DMS153 (cell line): ENCODE data around the gene COG5.
"Not testable (repeated sequence)": the region's sequence is repeated elsewhere in the genome, so short reads cannot be mapped to it uniquely, and the experiment has no call there.

Experiments used
- DNase-seq: peaks from one replicate; lab custom pipeline; 2025; lab: John Stamatoyannopoulos, UW

The COG5 gene

DNA sequence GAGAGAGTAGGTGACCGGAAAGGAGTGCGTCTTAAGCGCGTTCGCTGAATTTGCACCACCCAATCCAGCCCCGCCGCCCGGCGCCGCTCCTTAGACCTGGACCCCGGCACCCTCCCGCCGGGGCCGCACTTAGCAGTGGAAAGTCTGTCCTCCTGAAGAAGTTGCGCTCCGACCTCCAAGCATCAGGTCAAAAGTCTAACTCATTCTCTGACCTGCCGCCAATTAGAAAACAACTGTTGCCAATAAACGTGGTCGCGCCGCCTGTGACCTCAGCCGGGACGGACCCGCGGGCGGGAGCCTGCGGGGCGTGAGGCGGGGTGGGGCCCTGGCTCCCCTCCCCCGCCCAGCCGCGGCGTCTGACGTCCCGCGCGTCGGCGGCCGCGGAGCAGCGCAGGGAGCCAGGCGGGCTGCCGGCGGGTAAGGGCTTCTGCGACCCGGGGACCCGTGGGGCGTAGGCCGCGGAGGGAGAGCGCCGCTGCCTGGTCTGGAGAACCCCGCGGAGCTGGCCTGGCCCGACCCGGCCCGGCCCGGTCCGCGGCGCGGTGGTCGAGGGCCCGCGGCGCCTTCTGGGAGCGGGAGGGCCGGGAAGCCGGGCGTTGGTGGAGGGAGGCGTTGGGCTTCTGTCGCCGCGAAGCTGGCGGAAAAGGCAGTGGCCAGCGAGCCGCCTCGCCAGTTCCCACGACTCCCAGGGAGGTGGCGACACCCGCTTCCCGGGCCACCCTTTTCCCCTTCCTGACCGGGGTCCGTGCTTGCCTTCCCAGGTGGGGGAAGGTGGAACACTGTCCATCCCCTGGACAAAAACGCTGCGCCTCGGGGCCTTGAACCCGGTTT, 16.4 kb upstream of the COG5 start, which contains the start of gene BCAP29:
Gene BCAP29 (plus strand): TSS at position 362 of the 831 bp plus-strand sequence. CDS start 527 bp downstream, outside the sequence.
- peak; percentile 38 for DNase-seq

DNA sequence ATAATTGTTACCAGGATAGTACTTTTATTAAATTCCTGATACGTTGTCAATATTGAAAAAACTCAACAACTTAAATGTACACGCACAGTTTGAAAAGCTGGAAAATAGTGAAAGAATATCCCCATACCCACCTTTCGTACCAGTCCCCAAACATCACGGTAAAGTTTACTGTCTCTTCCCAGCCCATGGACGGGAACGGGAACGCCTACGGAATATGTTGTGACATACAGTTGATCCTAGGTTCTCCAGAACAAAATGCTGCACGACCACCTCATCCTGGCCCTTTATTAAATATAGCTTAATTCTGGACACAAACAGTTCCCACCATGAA, 15.8 kb upstream of the COG5 start:
- DNase-seq, result no peak

- DNase-seq, result no peak
Measured at GRCh38 chr7:107573537-107573936, 9.8 kb upstream of the COG5 start.

- no peak for DNase-seq
Measured at GRCh38 chr7:107570298-107570697, 6.6 kb upstream of the COG5 start.

DNA sequence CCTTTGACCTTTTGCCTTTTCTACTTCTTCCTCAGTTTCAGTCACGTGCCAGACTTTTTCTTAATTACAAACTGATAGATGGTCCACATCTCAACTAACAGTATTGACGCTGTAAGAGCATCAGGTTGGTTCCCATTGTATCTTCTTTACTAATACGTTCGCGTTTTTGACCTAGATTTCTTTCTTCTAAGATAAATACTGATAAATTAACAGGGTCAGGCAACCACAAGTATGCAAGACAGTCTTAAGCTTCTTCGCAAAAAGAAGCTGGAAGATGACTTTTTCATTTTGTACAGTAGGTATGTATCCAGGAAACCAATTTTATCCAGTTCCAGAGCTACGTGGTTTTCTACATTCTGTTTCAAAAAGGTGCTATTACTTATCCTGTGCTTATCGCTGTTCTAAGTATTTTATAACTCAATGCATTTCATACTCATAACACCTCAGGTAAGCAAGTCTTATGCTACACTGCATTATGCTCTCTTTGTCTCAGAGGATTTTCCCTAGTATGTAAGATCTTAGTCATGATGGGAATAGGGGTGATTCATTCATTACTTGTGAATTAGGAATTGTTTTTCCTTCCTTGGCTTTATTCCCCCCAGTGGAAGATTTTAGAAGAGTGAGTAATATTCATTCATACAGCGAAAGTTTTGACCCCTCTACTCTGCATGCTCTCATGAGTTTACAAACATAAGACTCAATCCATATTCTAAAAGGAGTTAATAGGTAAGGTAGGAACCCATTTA, 1.0 kb upstream of the COG5 start:
- no peak for DNase-seq

GRCh38 chr7:107563081-107563774, 492 bp downstream of the COG5 start:
- no peak for DNase-seq

DNA sequence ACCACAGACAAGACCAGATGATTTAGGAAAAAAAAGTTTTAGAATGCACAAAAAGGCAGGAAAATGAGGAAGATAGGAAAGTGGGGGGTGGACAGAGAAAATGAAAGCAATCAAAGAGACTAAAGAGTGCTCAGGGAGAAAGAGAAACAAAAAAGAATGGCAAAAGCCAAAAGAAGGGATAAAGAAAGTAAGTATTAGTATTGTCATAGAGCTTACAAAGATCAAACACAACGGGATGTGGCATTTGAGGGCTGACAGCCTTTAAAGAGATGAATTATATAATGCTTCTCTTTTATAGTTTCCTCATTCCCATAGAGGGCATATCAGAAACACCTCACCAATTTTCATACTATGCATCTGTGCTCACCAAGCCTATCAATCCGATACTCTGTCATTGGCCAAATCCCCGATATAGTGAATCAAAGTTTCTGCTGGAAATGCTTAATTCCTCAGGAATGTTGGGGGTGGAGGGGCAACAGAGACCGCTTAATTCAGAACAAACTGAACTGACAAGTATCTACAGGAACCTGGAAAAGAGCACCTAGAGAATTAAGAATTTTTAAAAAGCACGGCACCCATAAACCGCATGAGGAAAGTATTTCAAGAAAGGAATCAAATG, 2.7 kb downstream of the COG5 start:
- DNase-seq, result no peak

GRCh38 chr7:107559864-107560263, 3.9 kb downstream of the COG5 start:
- DNase-seq, result no peak

DNA sequence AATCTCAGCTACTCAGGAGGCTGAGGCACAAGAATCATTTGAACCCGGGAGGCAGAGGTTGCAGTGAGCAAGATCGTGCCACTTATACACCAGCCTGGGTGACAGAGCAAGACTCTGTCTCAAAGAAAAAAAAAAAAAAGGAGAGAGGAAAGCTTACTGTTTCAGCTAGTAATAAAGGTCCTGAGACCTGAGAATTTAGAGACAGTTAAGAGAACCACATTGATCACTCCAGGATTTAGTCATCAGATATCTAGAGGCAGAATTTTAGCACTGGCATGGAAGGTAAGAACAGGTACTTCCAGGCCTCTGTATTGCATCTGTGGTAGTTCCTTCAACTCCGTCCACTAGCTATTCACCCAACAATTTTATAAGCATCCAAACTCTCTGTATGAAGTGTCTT, 7.8 kb downstream of the COG5 start:
- DNase-seq, result no peak

DNA sequence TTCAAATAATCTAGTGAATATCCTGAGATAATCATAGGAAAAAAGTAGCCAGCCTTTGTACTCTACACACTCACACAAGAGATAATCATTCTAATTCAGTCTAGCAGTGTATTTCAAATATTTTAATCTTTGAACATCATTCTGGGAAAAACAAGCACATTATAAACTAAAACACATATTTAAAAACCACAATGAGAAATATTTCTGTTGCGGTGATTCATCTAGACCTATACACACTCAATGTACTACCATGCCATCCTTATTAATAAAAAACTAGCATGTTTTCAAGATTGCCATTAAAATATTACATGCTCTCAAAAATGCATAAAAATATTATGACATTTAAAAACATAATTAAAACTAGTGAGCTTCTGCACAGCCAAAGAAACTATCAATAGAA, 11.8 kb downstream of the COG5 start:
- no peak for DNase-seq

- DNase-seq, result no peak
Measured at GRCh38 chr7:107544848-107545591, 18.7 kb downstream of the COG5 start.

GRCh38 chr7:107543338-107543993, 20.3 kb downstream of the COG5 start:
- no peak for DNase-seq

GRCh38 chr7:107538001-107538400, 25.7 kb downstream of the COG5 start:
- DNase-seq, result peak; percentile 95

DNA sequence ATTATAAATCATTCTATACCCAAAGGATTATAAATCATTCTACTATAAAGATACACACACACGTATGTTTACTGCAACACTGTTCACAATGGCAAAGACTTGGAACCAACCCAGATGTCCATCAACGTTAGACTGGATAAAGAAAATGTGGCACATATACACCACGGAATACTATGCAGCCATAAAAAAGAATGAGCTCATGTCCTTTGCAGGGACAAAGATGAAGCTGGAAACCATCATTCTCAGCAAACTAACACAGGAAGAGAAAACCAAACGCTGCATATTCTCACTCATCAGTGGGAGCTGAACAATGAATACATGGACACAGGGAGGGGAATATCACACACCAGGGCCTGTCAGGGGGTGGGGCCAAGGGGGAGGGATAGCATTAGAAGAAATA, 26.5 kb downstream of the COG5 start:
- not testable (repeated sequence) for DNase-seq

GRCh38 chr7:107534139-107534538, 29.6 kb downstream of the COG5 start:
- DNase-seq, result no peak

DNA sequence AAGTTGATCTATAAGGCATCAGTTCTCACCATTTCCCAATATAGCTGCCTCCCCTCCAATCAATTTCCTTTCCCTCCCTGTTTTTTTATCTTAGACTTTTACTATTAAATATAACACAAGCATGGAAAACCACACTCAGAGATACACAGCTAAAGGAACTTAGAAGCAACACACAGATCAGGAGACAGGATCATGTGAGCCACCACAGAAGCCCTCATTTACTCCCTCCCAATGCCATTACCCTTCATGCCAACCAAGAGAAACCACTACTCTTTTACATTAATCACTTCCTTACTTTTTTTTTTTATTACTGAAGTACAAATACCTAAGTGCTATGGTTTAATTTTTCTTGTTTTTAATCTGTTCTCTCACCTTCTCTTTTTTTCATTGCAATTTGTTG, 33.0 kb downstream of the COG5 start:
- DNase-seq, result no peak

DNA sequence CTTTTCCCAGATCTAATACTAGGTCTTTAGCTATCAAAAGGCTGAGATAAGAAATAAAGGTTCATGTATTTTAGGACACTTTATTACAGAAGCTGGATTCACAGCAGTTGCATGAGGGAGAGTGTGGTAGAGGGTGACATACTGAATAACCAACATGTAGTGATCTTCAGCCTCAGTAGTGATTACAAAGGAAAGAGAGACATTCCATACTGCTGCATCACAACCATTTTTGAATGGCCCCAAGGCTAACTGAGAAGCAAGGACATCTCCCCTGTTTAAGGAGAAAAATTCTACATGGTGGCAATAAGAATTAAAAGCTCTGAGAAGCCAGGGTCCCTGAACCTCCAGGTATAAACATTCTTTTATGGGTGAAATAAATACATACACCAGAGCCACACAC, 35.3 kb downstream of the COG5 start:
- no peak for DNase-seq

- DNase-seq, result no peak
Measured at GRCh38 chr7:107527196-107527595, 36.5 kb downstream of the COG5 start.

GRCh38 chr7:107526672-107527071, 37.0 kb downstream of the COG5 start:
- DNase-seq, result no peak

DNA sequence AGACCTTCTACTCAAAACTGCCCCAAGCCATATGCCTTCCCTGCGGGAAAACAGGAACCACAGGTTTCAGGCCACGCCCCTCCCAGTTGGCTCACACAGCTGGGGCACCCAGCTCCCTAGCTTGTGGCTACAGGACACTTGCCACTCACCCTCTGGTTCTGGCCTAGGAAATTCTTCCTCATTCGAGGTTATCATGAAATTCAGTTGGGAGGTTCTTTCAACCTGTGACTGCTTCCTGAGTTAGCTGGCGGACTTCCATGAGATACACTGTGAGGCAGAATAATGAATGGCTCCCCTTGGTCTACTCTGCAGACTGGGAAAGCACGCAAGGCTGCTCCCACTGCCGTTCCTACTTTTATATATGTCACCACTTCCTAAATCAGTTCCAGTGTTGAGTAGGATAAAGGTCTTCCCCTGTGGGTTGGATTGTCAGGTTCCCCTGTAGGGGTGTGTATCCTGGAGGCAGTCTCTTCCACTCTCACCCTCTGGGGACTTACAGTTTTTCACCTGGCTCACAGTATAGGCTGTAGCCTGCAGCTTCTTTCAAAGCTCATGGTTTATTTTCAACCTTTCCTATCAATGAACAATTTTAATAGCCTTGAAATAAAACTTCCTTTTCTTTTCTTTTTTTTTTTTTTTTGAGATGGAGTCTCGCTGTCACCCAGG, 56.9 kb downstream of the COG5 start:
- DNase-seq, result peak; percentile 81
